ENCODE measurements around the gene MLX. TPM values are rescaled to one million over a fixed set of nuclear protein-coding genes. Genes with fewer than 3 reads are reported as not detected.
A peak's percentile ranks its signal among the peaks of the same experiment; 100 is the strongest.

Gene MLX
- total RNA-seq, 1 donor: 43.4 TPM

- no peak overlapping the region for H2AFZ ChIP-seq (ENCODE audit: low read length)
- no peak for TF ChIP-seq CTCF (IDR thresholded peaks at IDR 0.05; ENCODE audit: extremely low read depth, low read depth, low read length)
- peaks cover 36% of the 10 kb centered on the region for H3K79me2 ChIP-seq (ENCODE audit: insufficient read depth, low read length)
- no peak overlapping the region for H3K4me2 ChIP-seq (ENCODE audit: insufficient read depth, low read length)
- DNase-seq (ENCODE audit: insufficient read length, low spot score, missing footprints): no peak
- H3K4me1 ChIP-seq (ENCODE audit: insufficient read depth, low read length): peaks cover 30% of the 10 kb centered on the region
- no peaks in the 10 kb centered on the region for H3K9me3 ChIP-seq (ENCODE audit: low read depth, low read length)
- no peak overlapping the region for H3K4me3 ChIP-seq (ENCODE audit: insufficient read depth, low read length)
- no peaks in the 10 kb centered on the region for H3K27me3 ChIP-seq (ENCODE audit: insufficient read depth, low read length)
- no peaks in the 10 kb centered on the region for H4K20me1 ChIP-seq (ENCODE audit: insufficient read depth, low read length)
- H3K27ac ChIP-seq (ENCODE audit: low read depth, low read length): no peak overlapping the region
- H3K36me3 ChIP-seq (ENCODE audit: insufficient read depth, low read length): peaks cover 6% of the 10 kb centered on the region
Observed at GRCh38 chr17:42559075-42559474, 7.8 kb upstream of the MLX start.

GRCh38 chr17:42560246-42560645, 6.7 kb upstream of the MLX start:
- H3K36me3 ChIP-seq (ENCODE audit: insufficient read depth, low read length): peaks cover 18% of the 10 kb centered on the region
- no peak overlapping the region for H2AFZ ChIP-seq (ENCODE audit: low read length)
- no peaks in the 10 kb centered on the region for H4K20me1 ChIP-seq (ENCODE audit: insufficient read depth, low read length)
- H3K27me3 ChIP-seq (ENCODE audit: insufficient read depth, low read length): no peaks in the 10 kb centered on the region
- H3K4me1 ChIP-seq (ENCODE audit: insufficient read depth, low read length): peaks cover 26% of the 10 kb centered on the region
- H3K4me3 ChIP-seq (ENCODE audit: insufficient read depth, low read length): no peak overlapping the region
- H3K4me2 ChIP-seq (ENCODE audit: insufficient read depth, low read length): no peak overlapping the region
- H3K27ac ChIP-seq (ENCODE audit: low read depth, low read length): no peak overlapping the region
- TF ChIP-seq CTCF (IDR thresholded peaks at IDR 0.05; ENCODE audit: extremely low read depth, low read depth, low read length): no peak
- H3K9me3 ChIP-seq (ENCODE audit: low read depth, low read length): no peaks in the 10 kb centered on the region
- peak; percentile 69 for DNase-seq (ENCODE audit: insufficient read length, low spot score, missing footprints)
- peaks cover 38% of the 10 kb centered on the region for H3K79me2 ChIP-seq (ENCODE audit: insufficient read depth, low read length)

DNA sequence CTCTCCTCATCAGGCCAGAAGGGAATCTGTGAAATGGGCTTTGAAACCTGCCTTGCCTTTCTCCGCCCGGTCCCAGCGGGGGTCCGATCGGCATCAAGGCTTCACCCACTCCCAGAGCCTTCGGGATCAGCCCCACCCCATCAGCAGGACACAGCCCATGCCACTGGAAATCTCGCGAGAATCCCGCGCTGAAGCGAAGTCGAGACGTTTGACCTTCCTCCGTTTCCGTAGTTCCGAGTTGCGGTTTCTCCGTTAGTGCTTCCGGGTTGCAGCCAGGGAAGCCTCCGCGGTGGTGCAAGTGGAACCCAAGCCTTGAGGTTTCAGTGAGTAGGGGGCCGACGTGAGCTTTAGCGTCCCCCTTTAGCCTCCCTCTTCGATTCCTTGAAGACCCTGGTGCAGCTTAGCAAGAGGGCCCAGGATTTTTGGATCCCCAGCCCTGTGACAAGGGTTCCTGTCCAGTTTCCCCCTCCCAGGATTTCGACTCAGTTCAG, 5.0 kb upstream of the MLX start, which contains the start of gene COASY:
Gene COASY (plus strand): TSS at position 252 of the 491 bp plus-strand sequence. CDS start 475 bp downstream, outside the sequence.
- H3K27me3 ChIP-seq (ENCODE audit: insufficient read depth, low read length): no peaks in the 10 kb centered on the region
- no peak for TF ChIP-seq CTCF (IDR thresholded peaks at IDR 0.05; ENCODE audit: extremely low read depth, low read depth, low read length)
- peak within 1 kb of the TSS; percentile 84 for H2AFZ ChIP-seq (ENCODE audit: low read length)
- no peaks in the 10 kb centered on the region for H3K9me3 ChIP-seq (ENCODE audit: low read depth, low read length)
- peak within 1 kb of the TSS; percentile 88 for H3K4me2 ChIP-seq (ENCODE audit: insufficient read depth, low read length)
- H3K27ac ChIP-seq (ENCODE audit: low read depth, low read length): peak within 1 kb of the TSS; percentile 90
- peak; percentile 100 for DNase-seq (ENCODE audit: insufficient read length, low spot score, missing footprints)
- no peaks in the 10 kb centered on the region for H4K20me1 ChIP-seq (ENCODE audit: insufficient read depth, low read length)
- H3K4me3 ChIP-seq (ENCODE audit: insufficient read depth, low read length): peak within 1 kb of the TSS; percentile 93
- H3K36me3 ChIP-seq (ENCODE audit: insufficient read depth, low read length): peaks cover 31% of the 10 kb centered on the region
- peaks cover 24% of the 10 kb centered on the region for H3K4me1 ChIP-seq (ENCODE audit: insufficient read depth, low read length)
- H3K79me2 ChIP-seq (ENCODE audit: insufficient read depth, low read length): peaks cover 44% of the 10 kb centered on the region

GRCh38 chr17:42562388-42563142, 4.3 kb upstream of the MLX start:
- DNase-seq (ENCODE audit: insufficient read length, low spot score, missing footprints): peak; percentile 93
- H3K4me1 ChIP-seq (ENCODE audit: insufficient read depth, low read length): peaks cover 29% of the 10 kb centered on the region
- peak overlapping the region; percentile 90 for H3K27ac ChIP-seq (ENCODE audit: low read depth, low read length)
- H3K4me3 ChIP-seq (ENCODE audit: insufficient read depth, low read length): peak overlapping the region; percentile 93
- H3K4me2 ChIP-seq (ENCODE audit: insufficient read depth, low read length): peak overlapping the region; percentile 88
- no peaks in the 10 kb centered on the region for H3K27me3 ChIP-seq (ENCODE audit: insufficient read depth, low read length)
- H2AFZ ChIP-seq (ENCODE audit: low read length): peak overlapping the region; percentile 79
- H4K20me1 ChIP-seq (ENCODE audit: insufficient read depth, low read length): no peaks in the 10 kb centered on the region
- no peak for TF ChIP-seq CTCF (IDR thresholded peaks at IDR 0.05; ENCODE audit: extremely low read depth, low read depth, low read length)
- H3K79me2 ChIP-seq (ENCODE audit: insufficient read depth, low read length): peaks cover 50% of the 10 kb centered on the region
- peaks cover 31% of the 10 kb centered on the region for H3K36me3 ChIP-seq (ENCODE audit: insufficient read depth, low read length)
- no peaks in the 10 kb centered on the region for H3K9me3 ChIP-seq (ENCODE audit: low read depth, low read length)
